ENCODE data around the gene ATP2C1.
"Not testable (repeated sequence)": the region's sequence is repeated elsewhere in the genome, so short reads cannot be mapped to it uniquely, and the experiment has no call there.

ATP2C1 gene

DNA sequence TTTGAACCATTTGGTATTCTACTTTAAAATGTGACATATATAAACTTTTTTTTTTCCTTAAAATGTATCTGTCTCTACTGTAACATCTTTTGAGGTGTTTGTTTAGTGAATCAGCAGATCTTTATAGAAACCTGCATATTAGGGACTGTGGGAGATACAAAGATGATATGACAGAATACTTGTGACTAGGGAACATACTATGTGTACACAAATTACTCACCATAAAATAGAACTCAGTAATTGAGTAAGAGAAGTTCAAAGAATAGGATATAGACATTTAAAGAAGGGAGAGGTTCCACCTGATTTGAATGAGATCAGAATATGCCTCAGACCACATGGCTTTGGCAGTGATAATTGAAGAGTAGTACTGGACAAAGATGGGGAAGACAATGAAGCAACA is 47.9 kb downstream of the ATP2C1 start:
- DNase-seq = no peak

- no peak for DNase-seq
Measured at GRCh38 chr3:130946882-130947281, 53.0 kb downstream of the ATP2C1 start.

DNA sequence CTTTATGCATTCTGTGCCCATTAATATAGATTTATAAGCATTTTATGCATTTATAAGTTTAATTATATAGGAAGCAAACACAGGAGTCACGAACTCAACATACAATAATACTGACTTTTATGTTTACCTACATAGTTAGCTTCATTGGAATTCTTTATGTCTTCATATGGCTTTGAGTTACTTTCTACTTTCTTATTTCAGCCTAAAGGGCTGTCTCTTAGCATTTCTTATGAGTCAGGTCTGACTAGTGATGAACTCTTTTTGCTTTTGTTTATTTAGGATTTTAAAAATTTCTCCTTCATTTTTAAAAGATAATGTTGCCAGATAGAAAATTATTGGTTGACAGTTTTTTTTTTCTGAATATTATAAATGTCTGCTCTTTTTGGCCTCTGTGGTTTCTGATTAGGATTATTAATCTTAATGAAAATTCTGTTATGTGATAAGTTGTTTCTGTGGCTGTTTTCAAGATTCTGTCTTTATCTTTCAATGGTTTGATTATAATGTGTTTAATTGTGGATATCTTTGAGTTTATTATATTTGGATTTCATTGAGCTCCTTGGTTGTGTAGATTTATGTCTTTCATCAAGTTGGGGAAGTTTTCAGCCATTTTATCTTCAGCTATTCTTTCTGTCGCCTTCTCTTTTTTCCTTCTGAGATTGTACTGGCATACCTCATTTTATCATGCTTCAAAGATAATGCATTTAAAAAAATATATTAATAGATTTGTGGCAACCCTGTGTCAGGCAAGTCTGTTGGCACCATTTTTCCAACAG is 54.3 kb downstream of the ATP2C1 start:
- no peak for DNase-seq

GRCh38 chr3:130948929-130949328 is 55.0 kb downstream of the ATP2C1 start:
- no peak for DNase-seq

DNA sequence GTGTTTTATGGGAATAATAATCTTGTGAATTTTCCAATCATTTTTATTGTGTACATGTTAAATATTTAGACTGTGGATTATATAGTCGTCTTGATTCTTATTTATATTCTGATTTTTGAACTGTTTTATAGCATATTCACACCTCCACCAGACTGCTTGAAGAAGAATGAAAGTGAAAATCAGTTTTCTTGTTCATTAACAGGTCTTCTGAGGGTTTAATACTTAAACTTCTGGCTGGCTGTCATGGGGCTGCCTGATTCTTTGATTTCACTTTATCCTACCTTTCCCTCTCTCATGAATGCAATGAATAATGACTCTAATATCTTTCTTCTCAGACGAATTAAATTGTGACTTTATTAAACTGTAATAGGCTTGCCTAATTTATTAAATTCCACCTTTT is 56.2 kb downstream of the ATP2C1 start:
- DNase-seq = no peak

- no peak for DNase-seq
Measured at GRCh38 chr3:130950641-130951040, 56.8 kb downstream of the ATP2C1 start.

- no peak for DNase-seq
Measured at GRCh38 chr3:130955481-130955880, 61.6 kb downstream of the ATP2C1 start.

GRCh38 chr3:130956281-130956680 is 62.4 kb downstream of the ATP2C1 start:
- DNase-seq = no peak

DNA sequence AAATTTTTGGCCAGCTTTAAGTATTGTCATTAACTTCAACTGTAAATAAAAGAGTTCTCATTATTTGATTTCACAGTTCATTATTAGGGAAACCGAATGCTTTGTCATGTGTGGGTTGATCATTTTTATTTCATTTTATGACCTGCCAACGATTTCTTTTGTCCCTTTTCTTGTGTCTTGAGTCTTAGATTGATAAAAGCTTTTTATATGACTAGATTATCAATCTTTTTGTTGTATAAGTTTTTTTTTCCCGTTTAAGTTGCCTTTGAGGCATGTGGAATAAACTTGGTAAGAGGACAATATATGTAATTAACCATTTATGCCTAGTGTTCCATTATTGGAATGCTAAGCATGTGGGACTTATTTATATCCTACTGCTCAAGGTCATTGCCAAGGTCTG is 62.8 kb downstream of the ATP2C1 start:
- no peak for DNase-seq

DNA sequence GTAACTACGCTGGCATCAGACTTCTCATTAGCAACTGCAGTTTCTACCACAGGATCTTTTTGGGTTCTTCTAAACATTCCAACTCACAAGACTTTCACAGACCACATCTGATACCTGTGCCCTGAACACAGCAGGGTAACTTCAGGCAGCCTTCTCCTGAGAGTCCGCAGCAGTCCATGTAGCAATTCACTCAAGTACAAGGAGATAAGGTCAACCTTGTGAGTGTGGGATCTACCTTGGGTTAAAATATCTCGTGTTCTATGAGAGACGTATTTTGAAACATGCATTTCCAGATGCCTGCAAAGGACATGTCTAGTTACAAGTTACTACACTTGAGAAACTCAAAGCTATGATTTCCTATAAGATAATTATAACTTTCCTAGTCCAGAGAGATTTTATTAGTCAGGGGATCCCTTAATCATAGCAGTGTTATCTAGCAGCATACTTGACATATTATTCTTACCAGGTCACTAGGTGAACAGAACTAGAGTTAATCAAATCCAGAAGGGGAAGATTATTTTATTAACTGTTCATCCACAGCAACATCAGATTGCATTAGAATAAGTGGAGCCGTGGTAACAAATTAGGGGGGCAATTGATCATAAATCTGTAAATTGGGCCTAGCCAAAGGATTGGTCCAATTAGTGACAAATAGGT is 66.4 kb downstream of the ATP2C1 start:
- no peak for DNase-seq

DNA sequence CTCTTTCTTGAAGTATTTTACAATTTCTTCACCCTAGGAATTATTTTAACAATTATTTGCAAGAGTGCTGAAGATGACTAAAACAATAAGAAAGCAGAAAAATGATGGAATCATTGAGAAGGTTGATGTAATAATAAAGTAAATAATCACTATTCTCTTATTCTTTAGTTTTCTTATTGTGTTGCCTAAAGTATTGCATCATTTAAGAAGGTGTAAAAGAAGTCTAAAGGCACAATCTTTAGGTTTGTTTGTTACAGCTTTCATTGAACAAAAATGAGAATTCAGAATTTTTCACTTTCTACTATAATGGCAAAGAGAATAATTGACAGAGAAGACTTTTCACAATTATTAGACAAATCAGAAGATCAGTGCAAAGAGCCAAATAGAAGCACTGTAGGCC is 67.6 kb downstream of the ATP2C1 start:
- DNase-seq = no peak

DNA sequence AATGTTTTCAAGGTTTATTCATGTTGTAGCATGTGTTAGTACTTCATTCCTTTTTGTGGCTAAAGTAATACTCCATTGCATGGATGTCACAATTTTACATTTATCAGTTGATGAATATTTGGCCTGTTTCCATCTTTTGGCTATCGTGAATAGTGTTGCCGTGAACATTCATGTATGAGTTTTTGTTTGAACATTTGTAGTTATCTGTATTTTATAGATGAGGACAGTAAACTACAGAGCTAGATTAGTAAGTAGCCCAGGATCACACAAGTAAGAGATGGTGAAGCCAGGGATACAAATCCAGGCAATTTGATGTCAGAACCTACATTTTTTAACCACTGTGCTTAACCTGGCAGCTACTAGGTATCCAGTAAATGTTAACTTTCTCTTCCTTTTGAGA is 69.6 kb downstream of the ATP2C1 start:
- no peak for DNase-seq

DNA sequence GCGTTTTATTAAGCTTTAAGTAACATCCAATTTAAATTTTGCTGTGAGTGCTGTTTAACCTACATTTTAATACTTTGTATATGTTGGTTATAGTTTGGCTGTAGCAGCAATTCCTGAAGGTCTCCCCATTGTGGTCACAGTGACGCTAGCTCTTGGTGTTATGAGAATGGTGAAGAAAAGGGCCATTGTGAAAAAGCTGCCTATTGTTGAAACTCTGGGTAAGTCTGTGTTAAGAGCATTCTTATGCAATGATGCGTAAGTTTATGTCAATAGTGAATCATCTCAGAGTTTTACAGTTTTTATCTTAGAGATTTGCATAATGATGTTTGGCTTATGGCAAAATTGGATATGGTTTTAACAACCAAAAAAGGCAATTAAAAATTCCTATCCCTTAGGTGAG is 70.0 kb downstream of the ATP2C1 start:
- no peak for DNase-seq

DNA sequence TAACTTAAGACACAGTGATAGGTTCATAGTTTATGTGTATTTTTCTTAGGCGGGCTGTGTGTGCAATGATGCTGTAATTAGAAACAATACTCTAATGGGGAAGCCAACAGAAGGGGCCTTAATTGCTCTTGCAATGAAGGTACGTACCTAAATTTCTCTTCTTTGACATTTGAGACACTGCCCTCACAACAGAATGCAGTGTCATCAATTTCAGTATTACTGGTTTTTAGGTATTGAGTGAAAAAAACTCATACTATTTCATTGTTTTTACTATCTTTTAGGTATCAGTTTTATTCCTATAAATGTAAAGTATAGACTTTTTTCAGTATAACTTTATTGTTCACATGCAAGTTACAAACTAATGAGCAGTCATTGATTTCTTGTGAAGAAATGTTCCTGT is 73.4 kb downstream of the ATP2C1 start:
- DNase-seq = no peak

DNA sequence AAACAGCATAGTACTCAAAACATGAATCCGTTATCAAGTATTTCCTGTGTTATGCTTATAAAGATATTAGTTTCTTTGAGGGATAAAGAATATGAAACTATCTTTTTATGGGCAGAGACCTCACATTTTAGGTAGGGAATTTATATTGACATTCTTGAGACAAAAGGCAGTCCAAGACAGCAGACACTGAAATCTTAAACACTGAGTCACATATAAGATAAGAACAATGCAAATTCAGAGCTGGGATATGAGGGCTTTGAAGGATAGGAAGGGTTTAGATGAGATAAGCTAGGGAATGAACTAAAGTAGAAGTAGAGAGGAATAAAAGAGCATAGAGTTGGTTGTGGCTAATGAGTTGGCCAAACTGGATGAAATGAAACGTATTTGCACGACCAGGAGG is 74.3 kb downstream of the ATP2C1 start:
- DNase-seq = no peak

- DNase-seq = no peak
Measured at GRCh38 chr3:130969621-130970020, 75.7 kb downstream of the ATP2C1 start.

DNA sequence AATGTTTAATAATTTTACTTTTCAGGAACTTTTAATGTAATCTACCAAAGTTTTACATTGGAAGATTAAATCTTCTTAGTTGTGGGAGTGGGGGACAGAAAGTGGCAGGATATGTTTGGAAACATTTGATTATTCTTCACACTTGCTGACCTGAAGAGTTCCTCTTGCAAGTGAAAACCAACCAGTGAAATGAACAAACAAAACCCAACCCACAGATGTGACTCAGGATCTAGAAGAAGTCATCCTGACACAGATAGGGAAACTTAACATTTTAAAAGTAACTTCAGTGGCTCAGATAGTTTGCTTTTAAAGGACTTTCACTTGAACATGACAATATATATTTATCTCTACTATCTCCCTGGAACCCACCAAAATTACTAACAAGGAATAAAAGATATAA is 77.3 kb downstream of the ATP2C1 start:
- DNase-seq = no peak

DNA sequence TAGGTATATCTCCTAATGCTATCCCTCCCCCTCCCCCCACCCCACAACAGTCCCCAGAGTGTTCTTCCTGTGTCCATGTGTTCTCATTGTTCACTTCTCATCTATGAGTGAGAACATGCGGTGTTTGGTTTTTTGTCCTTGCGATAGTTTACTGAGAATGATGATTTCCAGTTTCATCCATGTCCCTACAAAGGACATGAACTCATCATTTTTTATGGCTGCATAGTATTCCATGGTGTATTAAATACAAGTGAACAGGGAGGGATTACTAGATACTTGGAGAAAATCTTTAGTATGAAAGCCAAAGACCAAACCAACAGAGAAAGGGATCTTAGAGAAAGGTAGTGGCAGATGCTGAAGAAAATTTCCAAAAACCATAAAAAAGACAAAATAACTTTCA is 78.7 kb downstream of the ATP2C1 start:
- DNase-seq = not testable (repeated sequence)

DNA sequence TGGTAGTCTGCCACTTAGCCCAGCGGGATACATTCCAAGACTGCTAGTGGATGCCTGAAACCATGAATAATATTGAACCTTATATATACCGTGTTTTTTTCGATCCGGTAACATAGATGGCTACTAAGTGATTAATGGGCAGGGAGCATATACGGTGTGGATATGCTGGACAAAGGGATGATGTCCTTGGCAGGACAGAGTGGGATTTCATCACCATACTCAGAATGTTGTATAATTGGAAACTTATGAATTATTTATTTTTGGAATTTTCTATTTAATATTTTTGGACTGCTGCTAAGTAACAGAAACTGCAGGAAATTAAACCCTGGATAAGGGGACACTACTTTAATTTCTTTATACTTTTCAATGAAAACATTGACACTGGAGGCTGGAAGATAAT is 79.5 kb downstream of the ATP2C1 start:
- no peak for DNase-seq

DNA sequence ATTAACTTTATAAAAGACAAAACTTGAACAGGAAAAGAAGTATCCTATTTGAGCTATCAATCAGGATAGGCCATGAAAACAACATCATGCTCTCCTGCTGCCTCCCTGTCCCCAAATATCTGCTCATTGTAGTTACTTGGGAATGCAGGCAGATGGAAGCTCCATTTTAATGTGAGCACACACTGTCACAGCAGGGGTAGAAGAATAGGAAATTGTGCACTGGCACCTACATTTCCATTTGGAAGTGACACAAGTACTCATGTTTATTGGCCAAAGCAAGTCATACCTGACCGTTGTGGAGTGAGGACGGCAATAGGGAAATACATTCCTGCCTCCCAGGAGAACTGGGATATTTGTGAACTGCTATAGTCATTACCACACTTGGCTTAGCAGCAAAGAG is 80.3 kb downstream of the ATP2C1 start:
- DNase-seq = no peak

DNA sequence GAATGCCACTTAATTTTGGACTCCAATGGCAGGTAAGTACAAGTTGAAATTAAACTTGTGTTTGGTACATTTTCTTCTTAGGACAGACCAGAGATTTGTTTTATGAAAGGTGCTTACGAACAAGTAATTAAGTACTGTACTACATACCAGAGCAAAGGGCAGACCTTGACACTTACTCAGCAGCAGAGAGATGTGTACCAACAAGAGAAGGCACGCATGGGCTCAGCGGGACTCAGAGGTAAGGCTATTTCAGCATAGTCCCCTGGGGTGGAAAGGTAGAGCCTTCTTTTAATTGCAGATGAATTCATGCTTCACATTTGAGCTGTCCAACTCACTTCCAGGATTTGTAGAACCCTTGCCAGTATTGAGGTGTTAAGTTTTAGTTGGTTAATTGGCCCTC is 81.4 kb downstream of the ATP2C1 start:
- DNase-seq = no peak

DNA sequence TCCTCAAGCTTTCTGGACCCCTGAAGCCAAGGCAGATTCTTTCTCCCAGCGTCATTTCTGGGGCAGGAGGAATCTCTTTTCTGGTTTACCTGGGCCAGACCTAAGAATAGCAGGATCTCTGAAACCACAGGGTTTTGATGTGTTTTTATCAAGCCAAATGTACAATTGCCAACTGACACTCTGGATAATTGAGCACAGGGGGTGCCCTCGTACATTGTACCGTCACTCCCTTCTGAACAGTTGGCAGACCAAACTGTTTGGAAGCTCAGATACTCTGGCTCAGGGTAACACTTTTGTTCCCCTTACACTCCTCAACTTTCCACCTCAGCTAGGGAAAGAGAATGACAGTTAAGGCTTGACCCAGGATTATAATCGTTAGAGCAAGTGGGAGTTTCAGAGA is 82.8 kb downstream of the ATP2C1 start:
- no peak for DNase-seq

DNA sequence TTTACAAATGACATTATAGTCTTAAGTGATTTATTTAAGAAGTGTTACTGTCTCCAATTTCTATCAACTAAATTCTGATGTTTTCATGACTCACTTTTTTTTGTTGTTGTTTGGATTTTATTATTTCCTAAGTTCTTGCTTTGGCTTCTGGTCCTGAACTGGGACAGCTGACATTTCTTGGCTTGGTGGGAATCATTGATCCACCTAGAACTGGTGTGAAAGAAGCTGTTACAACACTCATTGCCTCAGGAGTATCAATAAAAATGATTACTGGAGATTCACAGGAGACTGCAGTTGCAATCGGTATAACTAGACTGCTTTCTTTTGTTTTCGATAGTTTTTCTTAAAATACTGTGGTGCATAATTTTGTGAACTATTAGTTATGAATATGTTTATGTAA is 85.2 kb downstream of the ATP2C1 start:
- no peak for DNase-seq

- no peak for DNase-seq
Measured at GRCh38 chr3:130981469-130981868, 87.6 kb downstream of the ATP2C1 start.

- DNase-seq = no peak
Measured at GRCh38 chr3:130990282-130990681, 96.4 kb downstream of the ATP2C1 start.
